Panc1 (cell line): ENCODE data around the gene WIPF2. TPM values are rescaled to one million over a fixed set of nuclear protein-coding genes. Genes with fewer than 3 reads are reported as not detected.
A peak's percentile ranks its signal among the peaks of the same experiment; 100 is the strongest.

ENCODE experiments used
- ATAC-seq: fragments of 200-7000 bp; cut with Tn5 transposase; 2 replicates; pipeline ENCODE4 v1.9.1; 2020; ENCODE audit warnings: mild to moderate bottlenecking, moderate library complexity
- BruUV-seq: library from RNA; stranded (reverse); fragments of 400-500 nt; replicated peaks from 2 replicates; lab custom pipeline; 2021; lab: Mats Ljungman, UMichigan
- CTCF ChIA-PET: fragments of 300-600 bp; sonication (Branson Sonifier 250); formaldehyde crosslinking; loops from one replicate; lab custom pipeline; 2022; ENCODE audit warnings: antibody characterized with exemption; lab: Charles Lee
- POLR2A ChIA-PET: fragments of 300-600 bp; sonication (Branson Sonifier 250); formaldehyde crosslinking; loops from one replicate; lab custom pipeline; 2022; ENCODE audit warnings: antibody characterized with exemption; lab: Charles Lee
- DNase-seq: peaks from one replicate; pipeline ENCODE4 v3.0.0-alpha.2; 2010; ENCODE audit warnings: low read depth, low spot score
- H3K27ac ChIP-seq: 2 replicates; pipeline ENCODE4 v1.5.1; 2011; ENCODE audit warnings: mild to moderate bottlenecking, low read length, inconsistent platforms
- H3K27me3 ChIP-seq: fragments of 200-500 bp; sonication (Bioruptor generic); 2 replicates; pipeline ENCODE4 v1.6.0; 2014; ENCODE audit warnings: low read length, inconsistent platforms; ENCODE audit not compliant: control insufficient read depth, insufficient read depth
- H3K36me3 ChIP-seq: fragments of 200-500 bp; sonication (Bioruptor generic); 2 replicates; pipeline ENCODE4 v1.5.1; 2014; ENCODE audit warnings: inconsistent platforms, mild to moderate bottlenecking, low read length, moderate library complexity; ENCODE audit not compliant: control insufficient read depth, insufficient read depth
- H3K4me1 ChIP-seq: 2 replicates; pipeline ENCODE4 v1.5.1; 2011; ENCODE audit warnings: inconsistent platforms, mild to moderate bottlenecking, low read length, moderate library complexity; ENCODE audit not compliant: control insufficient read depth, insufficient read depth
- H3K4me3 ChIP-seq, 2 experiments: 2 replicates each; pipeline ENCODE4 v1.5.1; 2011 to 2012; ENCODE audit warnings: low read depth in 2 of 2, low read length in 2 of 2, mild to moderate bottlenecking in 2 of 2, inconsistent platforms in 1 of 2, moderate library complexity in 1 of 2
- H3K9me3 ChIP-seq: fragments of 200-500 bp; sonication (Bioruptor generic); 2 replicates; pipeline ENCODE4 v1.5.1; 2014; ENCODE audit warnings: low read depth, mild to moderate bottlenecking, inconsistent platforms, low read length, moderate library complexity; ENCODE audit not compliant: control insufficient read depth, insufficient read depth
- POLR2AphosphoS5 ChIP-seq: IDR thresholded peaks from 2 replicates; pipeline ENCODE4 v1.6.1; 2012; ENCODE audit warnings: mild to moderate bottlenecking, low read depth, low read length, moderate library complexity
- SIN3A ChIP-seq: IDR thresholded peaks from 2 replicates; pipeline ENCODE4 v1.6.1; 2012; ENCODE audit warnings: low read depth, mild to moderate bottlenecking, low read length, moderate library complexity, borderline replicate concordance; ENCODE audit not compliant: insufficient read depth
- TCF7L2 ChIP-seq: IDR thresholded peaks from 2 replicates; pipeline ENCODE4 v1.6.1; 2011; ENCODE audit warnings: mild to moderate bottlenecking, low read depth, low read length, inconsistent platforms
- in situ Hi-C: cut with HindIII; loops from 2 replicates; pipeline ENCODE4 v1.10.0; 2016; ENCODE audit warnings: low sequenced_read_pairs, low pct_unique_long_range_greater_than_20kb
- intact Hi-C: fragments of 100-400 bp; cut with micrococcal nuclease; formaldehyde crosslinking; loops from one replicate; pipeline ENCODE4 v1.10.0; 2022; ENCODE audit not compliant: unreplicated experiment
- total RNA-seq: library from RNA; stranded (reverse); gene quantifications from one replicate; pipeline ENCODE4 v1.2.1, GENCODE V29; 2021; ENCODE audit not compliant: unreplicated experiment
- TF ChIP-seq, protein P1 (sequence below), 2 experiments: IDR thresholded peaks; 2 replicates each; pipeline ENCODE4 v1.6.1; 2011 to 2012; ENCODE audit warnings: low read depth in 2 of 2, control low read depth in 1 of 2, low read length in 1 of 2, mild to moderate bottlenecking in 1 of 2, moderate library complexity in 1 of 2; ENCODE audit not compliant: insufficient read depth in 1 of 2
- TF ChIP-seq, protein P2 (sequence below): fragments of 450-650 bp; IDR thresholded peaks from 2 replicates; pipeline ENCODE4 v1.5.1; 2017; ENCODE audit warnings: mild to moderate bottlenecking

WIPF2 gene
- total RNA-seq, 1 experiment from 2014 or later = 45.9 TPM

DNA sequence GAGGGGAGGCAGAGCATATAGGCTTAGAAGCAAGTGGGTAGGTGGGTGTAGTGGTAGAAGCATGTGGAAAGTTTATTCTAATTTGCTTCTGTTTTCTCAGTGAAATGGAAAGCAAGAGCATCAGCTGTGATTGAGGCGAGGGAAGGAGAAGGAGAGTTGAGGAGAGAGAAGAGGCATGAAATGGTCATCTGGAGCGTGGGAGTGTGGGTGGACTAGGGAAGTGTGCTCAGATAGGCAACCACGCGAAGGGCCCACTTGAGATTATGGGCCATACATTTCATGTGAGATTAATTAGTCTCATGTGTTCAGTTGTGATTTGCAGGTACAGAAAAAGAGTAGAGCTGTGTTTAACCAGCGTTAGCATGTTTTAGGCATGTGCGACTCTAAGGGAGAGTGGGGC lies 47.8 kb downstream of the WIPF2 start:
- Histone ChIP-seq H3K27me3 (no peaks in the 10 kb centered on the region), H3K4me3 (no peak overlapping the region), H3K4me1 (no peaks in the 10 kb centered on the region), H3K36me3 (no peaks in the 10 kb centered on the region), H3K9me3 (no peaks in the 10 kb centered on the region), H3K27ac (no peak overlapping the region)
- ChIA-PET CTCF (interaction anchor here (0.6 kb wide), 1 partner anchor 13 kb away, joined by 5 read pairs; no protein-coding TSS in a partner anchor), POLR2A (no interaction called here)
- TSS peak; percentile 56 for BruUV-seq
- TF ChIP-seq POLR2AphosphoS5 (no peak), TCF7L2 (no peak)
- DNase-seq (no peak), ATAC-seq (no peak)
- intact Hi-C loops = no loop called here
- in situ Hi-C loops = no loop called here

DNA sequence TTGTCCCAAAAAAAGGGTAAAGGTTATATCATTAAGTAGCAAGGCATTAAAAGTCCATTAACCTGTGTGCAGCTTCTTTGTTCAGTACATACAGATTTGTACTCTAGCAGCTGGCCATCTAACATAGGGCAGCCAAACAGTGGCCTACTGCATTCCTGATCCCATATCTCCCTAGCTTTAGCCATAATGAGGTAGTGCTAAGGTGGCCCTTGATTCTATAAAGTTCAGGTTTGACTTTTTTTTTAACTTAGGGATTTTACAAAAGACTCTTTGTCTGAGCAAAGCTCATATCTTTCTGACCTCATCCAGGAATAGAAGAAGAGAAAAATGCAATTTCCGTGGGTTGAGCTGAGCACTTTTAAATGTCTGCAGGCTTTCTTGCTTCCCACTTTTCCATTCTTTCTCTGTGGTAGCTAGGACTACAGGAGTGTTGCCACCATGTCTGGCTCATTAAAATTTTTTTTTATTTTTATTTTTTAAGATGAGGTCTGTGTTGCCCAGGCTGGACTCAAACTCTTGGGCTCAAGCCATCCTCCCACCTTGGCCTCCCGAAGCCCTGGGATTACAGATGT lies 49.1 kb downstream of the WIPF2 start:
- Histone ChIP-seq H3K4me3 (no peak overlapping the region), H3K27ac (no peak overlapping the region), H3K36me3 (no peaks in the 10 kb centered on the region), H3K4me1 (no peaks in the 10 kb centered on the region), H3K27me3 (no peaks in the 10 kb centered on the region), H3K9me3 (no peaks in the 10 kb centered on the region)
- ATAC-seq (no peak), DNase-seq (no peak)
- TF ChIP-seq POLR2AphosphoS5 = no peak
- TF ChIP-seq, protein P1, sequence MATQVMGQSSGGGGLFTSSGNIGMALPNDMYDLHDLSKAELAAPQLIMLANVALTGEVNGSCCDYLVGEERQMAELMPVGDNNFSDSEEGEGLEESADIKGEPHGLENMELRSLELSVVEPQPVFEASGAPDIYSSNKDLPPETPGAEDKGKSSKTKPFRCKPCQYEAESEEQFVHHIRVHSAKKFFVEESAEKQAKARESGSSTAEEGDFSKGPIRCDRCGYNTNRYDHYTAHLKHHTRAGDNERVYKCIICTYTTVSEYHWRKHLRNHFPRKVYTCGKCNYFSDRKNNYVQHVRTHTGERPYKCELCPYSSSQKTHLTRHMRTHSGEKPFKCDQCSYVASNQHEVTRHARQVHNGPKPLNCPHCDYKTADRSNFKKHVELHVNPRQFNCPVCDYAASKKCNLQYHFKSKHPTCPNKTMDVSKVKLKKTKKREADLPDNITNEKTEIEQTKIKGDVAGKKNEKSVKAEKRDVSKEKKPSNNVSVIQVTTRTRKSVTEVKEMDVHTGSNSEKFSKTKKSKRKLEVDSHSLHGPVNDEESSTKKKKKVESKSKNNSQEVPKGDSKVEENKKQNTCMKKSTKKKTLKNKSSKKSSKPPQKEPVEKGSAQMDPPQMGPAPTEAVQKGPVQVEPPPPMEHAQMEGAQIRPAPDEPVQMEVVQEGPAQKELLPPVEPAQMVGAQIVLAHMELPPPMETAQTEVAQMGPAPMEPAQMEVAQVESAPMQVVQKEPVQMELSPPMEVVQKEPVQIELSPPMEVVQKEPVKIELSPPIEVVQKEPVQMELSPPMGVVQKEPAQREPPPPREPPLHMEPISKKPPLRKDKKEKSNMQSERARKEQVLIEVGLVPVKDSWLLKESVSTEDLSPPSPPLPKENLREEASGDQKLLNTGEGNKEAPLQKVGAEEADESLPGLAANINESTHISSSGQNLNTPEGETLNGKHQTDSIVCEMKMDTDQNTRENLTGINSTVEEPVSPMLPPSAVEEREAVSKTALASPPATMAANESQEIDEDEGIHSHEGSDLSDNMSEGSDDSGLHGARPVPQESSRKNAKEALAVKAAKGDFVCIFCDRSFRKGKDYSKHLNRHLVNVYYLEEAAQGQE (IDR thresholded peaks at IDR 0.05; ENCODE audit: insufficient read depth in 1 of 2, low read depth in 2 of 2, low read length in 1 of 2) = no peak
- no peak for TF ChIP-seq TCF7L2
- TF ChIP-seq, protein P2, sequence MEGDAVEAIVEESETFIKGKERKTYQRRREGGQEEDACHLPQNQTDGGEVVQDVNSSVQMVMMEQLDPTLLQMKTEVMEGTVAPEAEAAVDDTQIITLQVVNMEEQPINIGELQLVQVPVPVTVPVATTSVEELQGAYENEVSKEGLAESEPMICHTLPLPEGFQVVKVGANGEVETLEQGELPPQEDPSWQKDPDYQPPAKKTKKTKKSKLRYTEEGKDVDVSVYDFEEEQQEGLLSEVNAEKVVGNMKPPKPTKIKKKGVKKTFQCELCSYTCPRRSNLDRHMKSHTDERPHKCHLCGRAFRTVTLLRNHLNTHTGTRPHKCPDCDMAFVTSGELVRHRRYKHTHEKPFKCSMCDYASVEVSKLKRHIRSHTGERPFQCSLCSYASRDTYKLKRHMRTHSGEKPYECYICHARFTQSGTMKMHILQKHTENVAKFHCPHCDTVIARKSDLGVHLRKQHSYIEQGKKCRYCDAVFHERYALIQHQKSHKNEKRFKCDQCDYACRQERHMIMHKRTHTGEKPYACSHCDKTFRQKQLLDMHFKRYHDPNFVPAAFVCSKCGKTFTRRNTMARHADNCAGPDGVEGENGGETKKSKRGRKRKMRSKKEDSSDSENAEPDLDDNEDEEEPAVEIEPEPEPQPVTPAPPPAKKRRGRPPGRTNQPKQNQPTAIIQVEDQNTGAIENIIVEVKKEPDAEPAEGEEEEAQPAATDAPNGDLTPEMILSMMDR = no peak
- in situ Hi-C loops = no loop called here
- no TSS peak for BruUV-seq
- ChIA-PET CTCF (no interaction called here), POLR2A (no interaction called here)
- intact Hi-C loops = no loop called here

DNA sequence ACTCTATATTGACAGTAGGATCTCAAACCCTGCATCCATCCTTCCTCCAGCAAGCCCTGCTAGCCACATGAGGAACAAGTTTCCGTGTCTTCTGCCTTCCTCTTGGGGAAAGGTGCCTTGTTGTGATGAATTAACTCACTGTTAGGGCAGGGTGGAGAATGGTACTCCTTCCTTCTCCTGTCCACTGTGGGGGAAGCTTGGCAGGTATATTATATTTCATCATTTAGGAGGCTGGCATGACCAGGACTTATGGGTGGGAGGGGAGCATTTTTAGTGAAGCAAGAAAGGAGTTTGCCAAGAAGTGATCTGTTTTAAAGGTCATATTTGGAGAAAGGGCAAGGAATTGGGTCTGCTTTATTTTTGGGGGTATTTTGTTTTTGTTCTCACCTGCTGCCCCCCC lies 59.3 kb downstream of the WIPF2 start:
- no peaks in the 10 kb centered on the region; the same call in 1 of the 2 replicates for H3K36me3 ChIP-seq
- H3K27ac ChIP-seq = no peak overlapping the region
- DNase-seq (no peak), ATAC-seq (no peak)
- H3K4me1 ChIP-seq = no peaks in the 10 kb centered on the region
- TF ChIP-seq POLR2AphosphoS5 (no peak), TCF7L2 (no peak), SIN3A (no peak)
- TF ChIP-seq, protein P2 = no peak
- TF ChIP-seq, protein P1 (IDR thresholded peaks at IDR 0.05; ENCODE audit: insufficient read depth in 1 of 2, low read depth in 2 of 2, low read length in 1 of 2) = no peak
- H3K27me3 ChIP-seq = no peaks in the 10 kb centered on the region
- no TSS peak for BruUV-seq
- no peak overlapping the region for H3K4me3 ChIP-seq
- POLR2A ChIA-PET = no interaction called here
- intact Hi-C loops = no loop called here
- in situ Hi-C loops = no loop called here
- CTCF ChIA-PET = no interaction called here
- H3K9me3 ChIP-seq = no peaks in the 10 kb centered on the region
